HEK293 (cell line): ENCODE data around the gene ADAMTS12.

Source experiments
- CTCF ChIA-PET: fragments of 350-600 bp; formaldehyde crosslinking; extraction: SDS; loops from one replicate; lab custom pipeline; 2021; ENCODE audit warnings: antibody characterized with exemption; lab: Yijun Ruan, JAX
- POLR2A ChIA-PET: fragments of 300-600 bp; formaldehyde crosslinking; extraction: SDS; loops from one replicate; lab custom pipeline; 2020; ENCODE audit warnings: antibody characterized with exemption, inconsistent platforms; lab: Yijun Ruan, JAX
- H3K27ac ChIP-seq: fragments of 200-500 bp; sonication (Bioruptor generic); 2 replicates; pipeline ENCODE4 v1.5.1; 2014; ENCODE audit warnings: low read depth, low read length, control low read depth, inconsistent platforms; ENCODE audit errors: extremely low read depth
- H3K36me3 ChIP-seq, 2 experiments: fragments of 200-500 bp in 1 of 2; sonication (Bioruptor generic) in 1 of 2; 1 replicate in 1 of 2; 2 replicates in 1 of 2; pipeline ENCODE4 v1.5.1; 2014 to 2017; ENCODE audit warnings: inconsistent platforms in 2 of 2, low read length in 2 of 2; ENCODE audit not compliant: control insufficient read depth in 2 of 2, insufficient read depth in 1 of 2
- H3K4me1 ChIP-seq: fragments of 200-500 bp; sonication (Bioruptor generic); 2 replicates; pipeline ENCODE4 v1.5.1; 2014; ENCODE audit warnings: mild to moderate bottlenecking, low read length, inconsistent platforms; ENCODE audit not compliant: control insufficient read depth, insufficient read depth
- H3K4me3 ChIP-seq: 2 replicates; pipeline ENCODE4 v1.5.1; 2011; ENCODE audit warnings: low read depth, mild to moderate bottlenecking, control low read depth, low read length, moderate library complexity
- H3K9me3 ChIP-seq: fragments of 200-500 bp; sonication (Bioruptor generic); 2 replicates; pipeline ENCODE4 v1.5.1; 2014; ENCODE audit warnings: low read depth, low read length, inconsistent platforms; ENCODE audit not compliant: control insufficient read depth, insufficient read depth
- BCL11A ChIP-seq: fragments of 450-650 bp; formaldehyde crosslinking; IDR thresholded peaks from 2 replicates; pipeline ENCODE4 v1.5.1; 2016; ENCODE audit warnings: low read depth, missing biosample characterization, missing genetic modification characterization
- EGR2 ChIP-seq: fragments of 450-650 bp; formaldehyde crosslinking; IDR thresholded peaks from 2 replicates; pipeline ENCODE4 v1.5.1; 2016; ENCODE audit warnings: low read depth, missing biosample characterization, missing genetic modification characterization
- KLF9 ChIP-seq: fragments of 450-650 bp; formaldehyde crosslinking; IDR thresholded peaks from 2 replicates; pipeline ENCODE4 v1.5.1; 2016; ENCODE audit warnings: missing biosample characterization, missing genetic modification characterization, low read depth
- SCRT1 ChIP-seq: fragments of 450-650 bp; formaldehyde crosslinking; IDR thresholded peaks from 2 replicates; pipeline ENCODE4 v1.5.1; 2016; ENCODE audit warnings: missing biosample characterization, missing genetic modification characterization, borderline replicate concordance
- ZBTB49 ChIP-seq: fragments of 450-650 bp; formaldehyde crosslinking; IDR thresholded peaks from 2 replicates; pipeline ENCODE4 v1.5.1; 2016; ENCODE audit warnings: missing biosample characterization, missing genetic modification characterization, low read depth
- ZBTB8A ChIP-seq: fragments of 450-650 bp; formaldehyde crosslinking; IDR thresholded peaks from 2 replicates; pipeline ENCODE4 v1.5.1; 2016; ENCODE audit warnings: missing biosample characterization, missing genetic modification characterization
- ZNF133 ChIP-seq: fragments of 450-650 bp; formaldehyde crosslinking; IDR thresholded peaks from 2 replicates; pipeline ENCODE4 v1.5.1; 2016; ENCODE audit warnings: missing biosample characterization, missing genetic modification characterization
- ZNF221 ChIP-seq: fragments of 450-650 bp; formaldehyde crosslinking; IDR thresholded peaks from 2 replicates; pipeline ENCODE4 v1.5.1; 2017; ENCODE audit warnings: missing biosample characterization, missing genetic modification characterization, borderline replicate concordance
- ZNF23 ChIP-seq: fragments of 450-650 bp; formaldehyde crosslinking; IDR thresholded peaks from 2 replicates; pipeline ENCODE4 v1.5.1; 2016; ENCODE audit warnings: missing biosample characterization, missing genetic modification characterization, borderline replicate concordance
- ZNF248 ChIP-seq: fragments of 450-650 bp; formaldehyde crosslinking; IDR thresholded peaks from 2 replicates; pipeline ENCODE4 v1.5.1; 2017; ENCODE audit warnings: missing biosample characterization, missing genetic modification characterization
- ZNF311 ChIP-seq: fragments of 450-650 bp; formaldehyde crosslinking; IDR thresholded peaks from 2 replicates; pipeline ENCODE4 v1.5.1; 2017; ENCODE audit warnings: missing biosample characterization, missing genetic modification characterization, borderline replicate concordance
- ZNF394 ChIP-seq: fragments of 450-650 bp; formaldehyde crosslinking; IDR thresholded peaks from 2 replicates; pipeline ENCODE4 v1.5.1; 2016; ENCODE audit warnings: missing biosample characterization, missing genetic modification characterization, mild to moderate bottlenecking, moderate library complexity, borderline replicate concordance
- ZNF423 ChIP-seq: fragments of 450-650 bp; formaldehyde crosslinking; IDR thresholded peaks from 2 replicates; pipeline ENCODE4 v1.5.1; 2016; ENCODE audit warnings: missing biosample characterization, missing genetic modification characterization
- ZNF473 ChIP-seq: fragments of 450-650 bp; formaldehyde crosslinking; IDR thresholded peaks from 2 replicates; pipeline ENCODE4 v1.5.1; 2017; ENCODE audit warnings: missing biosample characterization, missing genetic modification characterization
- ZNF529 ChIP-seq: fragments of 450-650 bp; formaldehyde crosslinking; IDR thresholded peaks from 2 replicates; pipeline ENCODE4 v1.5.1; 2017; ENCODE audit warnings: missing genetic modification characterization, missing biosample characterization; ENCODE audit not compliant: insufficient replicate concordance
- ZNF544 ChIP-seq: fragments of 450-650 bp; formaldehyde crosslinking; IDR thresholded peaks from 2 replicates; pipeline ENCODE4 v1.5.0; 2017; ENCODE audit warnings: missing biosample characterization, missing genetic modification characterization
- ZNF561 ChIP-seq: fragments of 450-650 bp; IDR thresholded peaks from 2 replicates; pipeline ENCODE4 v1.5.1; 2018; ENCODE audit warnings: missing biosample characterization, missing genetic modification characterization, borderline replicate concordance
- ZNF580 ChIP-seq: fragments of 450-650 bp; formaldehyde crosslinking; IDR thresholded peaks from 2 replicates; pipeline ENCODE4 v1.5.1; 2016; ENCODE audit warnings: missing biosample characterization, missing genetic modification characterization
- ZNF621 ChIP-seq: fragments of 450-650 bp; formaldehyde crosslinking; IDR thresholded peaks from 2 replicates; pipeline ENCODE4 v1.5.1; 2017; ENCODE audit warnings: missing biosample characterization, missing genetic modification characterization
- ZNF623 ChIP-seq: fragments of 450-650 bp; formaldehyde crosslinking; IDR thresholded peaks from 2 replicates; pipeline ENCODE4 v1.5.1; 2016; ENCODE audit warnings: missing biosample characterization, missing genetic modification characterization
- ZNF701 ChIP-seq: fragments of 450-650 bp; formaldehyde crosslinking; IDR thresholded peaks from 2 replicates; pipeline ENCODE4 v1.5.1; 2016; ENCODE audit warnings: missing biosample characterization, missing genetic modification characterization
- ZNF707 ChIP-seq: fragments of 450-650 bp; formaldehyde crosslinking; IDR thresholded peaks from 2 replicates; pipeline ENCODE4 v1.5.1; 2016; ENCODE audit warnings: missing biosample characterization, missing genetic modification characterization
- ZNF777 ChIP-seq: fragments of 450-650 bp; formaldehyde crosslinking; IDR thresholded peaks from 2 replicates; pipeline ENCODE4 v1.5.1; 2017; ENCODE audit warnings: missing biosample characterization, missing genetic modification characterization, borderline replicate concordance
- ZSCAN30 ChIP-seq: fragments of 450-650 bp; IDR thresholded peaks from 2 replicates; pipeline ENCODE4 v1.5.1; 2018; ENCODE audit warnings: missing biosample characterization, mild to moderate bottlenecking, missing genetic modification characterization, moderate library complexity
- TF ChIP-seq, protein P1 (sequence below): fragments of 450-650 bp; formaldehyde crosslinking; IDR thresholded peaks from 2 replicates; pipeline ENCODE4 v1.5.1; 2017; ENCODE audit warnings: missing biosample characterization, mild to moderate bottlenecking, missing genetic modification characterization, moderate library complexity
- TF ChIP-seq, protein P2 (sequence below): fragments of 450-650 bp; formaldehyde crosslinking; conservative IDR thresholded peaks from 2 replicates; pipeline ENCODE4 v1.5.1; 2016; ENCODE audit warnings: low read depth, missing biosample characterization, missing genetic modification characterization
- TF ChIP-seq, protein P3 (sequence below): fragments of 450-650 bp; formaldehyde crosslinking; IDR thresholded peaks from 2 replicates; pipeline ENCODE4 v1.5.1; 2016; ENCODE audit warnings: missing biosample characterization, missing genetic modification characterization

ADAMTS12 gene

DNA sequence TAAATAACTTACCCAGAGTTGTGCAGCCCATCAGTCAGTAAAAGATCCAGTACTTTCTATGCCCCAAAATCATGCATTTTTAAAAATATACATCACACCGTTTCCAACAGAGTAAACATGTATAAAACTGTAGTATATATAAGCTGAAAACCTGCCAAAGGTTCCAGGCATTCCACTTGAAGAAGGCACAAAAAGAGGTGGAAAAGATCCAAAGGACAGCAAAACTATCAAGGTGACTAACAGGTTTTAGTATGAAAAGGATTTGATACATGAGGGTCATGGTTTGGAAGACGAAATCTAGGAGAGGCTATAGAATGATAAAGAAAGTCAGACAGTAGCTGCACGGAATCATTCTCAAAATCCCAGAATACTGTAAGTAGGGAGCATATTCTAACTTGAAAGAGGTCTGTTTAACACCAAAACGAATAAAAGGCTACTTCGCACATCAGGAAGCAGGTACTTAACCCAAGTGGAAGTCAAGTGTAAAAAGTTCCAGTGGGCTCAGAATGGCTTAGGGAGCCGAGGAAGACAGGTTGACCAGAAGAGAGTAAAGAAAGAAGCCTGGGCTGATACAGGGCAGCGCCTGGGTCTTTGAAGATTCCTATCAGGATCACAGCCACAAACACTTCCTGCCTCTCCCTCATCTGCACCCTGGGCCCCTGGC is 207.2 kb downstream of the ADAMTS12 start:
- Histone ChIP-seq H3K27ac (no peak overlapping the region), H3K36me3 (no peaks in the 10 kb centered on the region), H3K9me3 (no peaks in the 10 kb centered on the region), H3K4me1 (no peaks in the 10 kb centered on the region), H3K4me3 (no peak overlapping the region)
- ChIA-PET POLR2A (no interaction called here), CTCF (interaction anchor here (0.7 kb wide), 1 partner anchor 154 kb away, joined by 3 read pairs; no protein-coding TSS in a partner anchor)
- TF ChIP-seq, protein P1, sequence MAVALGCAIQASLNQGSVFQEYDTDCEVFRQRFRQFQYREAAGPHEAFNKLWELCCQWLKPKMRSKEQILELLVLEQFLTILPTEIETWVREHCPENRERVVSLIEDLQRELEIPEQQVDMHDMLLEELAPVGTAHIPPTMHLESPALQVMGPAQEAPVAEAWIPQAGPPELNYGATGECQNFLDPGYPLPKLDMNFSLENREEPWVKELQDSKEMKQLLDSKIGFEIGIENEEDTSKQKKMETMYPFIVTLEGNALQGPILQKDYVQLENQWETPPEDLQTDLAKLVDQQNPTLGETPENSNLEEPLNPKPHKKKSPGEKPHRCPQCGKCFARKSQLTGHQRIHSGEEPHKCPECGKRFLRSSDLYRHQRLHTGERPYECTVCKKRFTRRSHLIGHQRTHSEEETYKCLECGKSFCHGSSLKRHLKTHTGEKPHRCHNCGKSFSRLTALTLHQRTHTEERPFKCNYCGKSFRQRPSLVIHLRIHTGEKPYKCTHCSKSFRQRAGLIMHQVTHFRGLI (tag by site-specific recombination) = no peak
- TF ChIP-seq ZNF707 (tag by site-specific recombination) (no peak), ZNF621 (tag by site-specific recombination) (no peak), ZNF311 (tag by site-specific recombination) (no peak), ZSCAN30 (tag by site-specific recombination) (no peak), ZNF133 (tag by site-specific recombination) (no peak), ZNF423 (no peak), ZNF23 (tag by site-specific recombination) (no peak), ZNF701 (tag by site-specific recombination) (no peak), ZNF777 (tag by site-specific recombination) (no peak), ZNF221 (no peak)
- TF ChIP-seq, protein P2, sequence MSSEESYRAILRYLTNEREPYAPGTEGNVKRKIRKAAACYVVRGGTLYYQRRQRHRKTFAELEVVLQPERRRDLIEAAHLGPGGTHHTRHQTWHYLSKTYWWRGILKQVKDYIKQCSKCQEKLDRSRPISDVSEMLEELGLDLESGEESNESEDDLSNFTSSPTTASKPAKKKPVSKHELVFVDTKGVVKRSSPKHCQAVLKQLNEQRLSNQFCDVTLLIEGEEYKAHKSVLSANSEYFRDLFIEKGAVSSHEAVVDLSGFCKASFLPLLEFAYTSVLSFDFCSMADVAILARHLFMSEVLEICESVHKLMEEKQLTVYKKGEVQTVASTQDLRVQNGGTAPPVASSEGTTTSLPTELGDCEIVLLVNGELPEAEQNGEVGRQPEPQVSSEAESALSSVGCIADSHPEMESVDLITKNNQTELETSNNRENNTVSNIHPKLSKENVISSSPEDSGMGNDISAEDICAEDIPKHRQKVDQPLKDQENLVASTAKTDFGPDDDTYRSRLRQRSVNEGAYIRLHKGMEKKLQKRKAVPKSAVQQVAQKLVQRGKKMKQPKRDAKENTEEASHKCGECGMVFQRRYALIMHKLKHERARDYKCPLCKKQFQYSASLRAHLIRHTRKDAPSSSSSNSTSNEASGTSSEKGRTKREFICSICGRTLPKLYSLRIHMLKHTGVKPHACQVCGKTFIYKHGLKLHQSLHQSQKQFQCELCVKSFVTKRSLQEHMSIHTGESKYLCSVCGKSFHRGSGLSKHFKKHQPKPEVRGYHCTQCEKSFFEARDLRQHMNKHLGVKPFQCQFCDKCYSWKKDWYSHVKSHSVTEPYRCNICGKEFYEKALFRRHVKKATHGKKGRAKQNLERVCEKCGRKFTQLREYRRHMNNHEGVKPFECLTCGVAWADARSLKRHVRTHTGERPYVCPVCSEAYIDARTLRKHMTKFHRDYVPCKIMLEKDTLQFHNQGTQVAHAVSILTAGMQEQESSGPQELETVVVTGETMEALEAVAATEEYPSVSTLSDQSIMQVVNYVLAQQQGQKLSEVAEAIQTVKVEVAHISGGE (tag by site-specific recombination) = no peak

GRCh38 chr5:33679791-33680190 is 212.0 kb downstream of the ADAMTS12 start:
- ChIA-PET POLR2A (no interaction called here), CTCF (no interaction called here)
- no peak overlapping the region for H3K27ac ChIP-seq
- no peaks in the 10 kb centered on the region for H3K36me3 ChIP-seq
- no peaks in the 10 kb centered on the region for H3K4me1 ChIP-seq
- no peaks in the 10 kb centered on the region for H3K9me3 ChIP-seq
- H3K4me3 ChIP-seq = no peak overlapping the region
- TF ChIP-seq ZBTB49 (tag by site-specific recombination) (no peak), ZNF133 (tag by site-specific recombination) (no peak), ZNF394 (tag by site-specific recombination) (no peak), ZNF473 (tag by site-specific recombination) (no peak), ZNF544 (tag by site-specific recombination) (no peak), ZNF248 (tag by site-specific recombination) (no peak), EGR2 (tag by site-specific recombination) (no peak), ZNF623 (tag by site-specific recombination) (no peak), ZNF561 (tag by site-specific recombination) (no peak), BCL11A (no peak), ZBTB8A (tag by site-specific recombination) (no peak), ZNF580 (tag by site-specific recombination) (no peak), KLF9 (tag by site-specific recombination) (no peak), SCRT1 (tag by site-specific recombination) (no peak), ZNF529 (tag by site-specific recombination) (no peak)
- TF ChIP-seq, protein P3, sequence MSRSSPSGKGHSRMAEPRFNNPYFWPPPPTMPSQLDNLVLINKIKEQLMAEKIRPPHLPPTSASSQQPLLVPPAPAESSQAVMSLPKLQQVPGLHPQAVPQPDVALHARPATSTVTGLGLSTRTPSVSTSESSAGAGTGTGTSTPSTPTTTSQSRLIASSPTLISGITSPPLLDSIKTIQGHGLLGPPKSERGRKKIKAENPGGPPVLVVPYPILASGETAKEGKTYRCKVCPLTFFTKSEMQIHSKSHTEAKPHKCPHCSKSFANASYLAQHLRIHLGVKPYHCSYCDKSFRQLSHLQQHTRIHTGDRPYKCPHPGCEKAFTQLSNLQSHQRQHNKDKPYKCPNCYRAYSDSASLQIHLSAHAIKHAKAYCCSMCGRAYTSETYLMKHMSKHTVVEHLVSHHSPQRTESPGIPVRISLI = no peak
